GM23338 (cell line): ENCODE measurements around the gene ATG9A. TPM values are rescaled to one million over a fixed set of nuclear protein-coding genes. Genes with fewer than 3 reads are reported as not detected.

Experiments
- ATAC-seq: fragments of 200-7000 bp; cut with Tn5 transposase; 3 replicates; pipeline ENCODE4 v1.9.1; 2020
- DNase-seq: peaks from one replicate; pipeline ENCODE4 v3.0.0-alpha.2; 2015; ENCODE audit warnings: low spot score
- H2AFZ ChIP-seq: fragments of 200-600 bp; sonication (generic); 2 replicates; pipeline ENCODE4 v1.8.0; 2016; ENCODE audit warnings: antibody characterized with exemption, mild to moderate bottlenecking, moderate library complexity
- H3F3A ChIP-seq: fragments of 200-600 bp; sonication (generic); replicated peaks from 2 replicates; pipeline ENCODE4 v1.8.0; 2017; ENCODE audit warnings: antibody characterized with exemption, mixed run types, low read depth
- H3K27ac ChIP-seq: fragments of 200-600 bp; sonication (generic); 2 replicates; pipeline ENCODE4 v1.6.1; 2016; ENCODE audit warnings: low read depth
- H3K27me3 ChIP-seq: fragments of 200-600 bp; sonication (generic); 2 replicates; pipeline ENCODE4 v1.8.0; 2016; ENCODE audit warnings: mild to moderate bottlenecking, mixed run types, moderate library complexity; ENCODE audit not compliant: insufficient read depth
- H3K36me3 ChIP-seq: fragments of 200-600 bp; sonication (generic); 2 replicates; pipeline ENCODE4 v1.8.0; 2016; ENCODE audit warnings: mild to moderate bottlenecking; ENCODE audit not compliant: insufficient read depth
- H3K4me1 ChIP-seq: fragments of 200-600 bp; sonication (generic); 2 replicates; pipeline ENCODE4 v1.8.0; 2016; ENCODE audit warnings: mild to moderate bottlenecking, moderate library complexity; ENCODE audit not compliant: insufficient read depth
- H3K4me2 ChIP-seq: fragments of 200-600 bp; sonication (generic); 2 replicates; pipeline ENCODE4 v1.7.1; 2017; ENCODE audit warnings: mixed run types
- H3K4me3 ChIP-seq: fragments of 200-600 bp; sonication (generic); 2 replicates; pipeline ENCODE4 v1.6.1; 2016; ENCODE audit warnings: mixed run types
- H3K79me2 ChIP-seq: fragments of 200-600 bp; sonication (generic); replicated peaks from 2 replicates; pipeline ENCODE4 v1.8.0; 2017; ENCODE audit warnings: mild to moderate bottlenecking; ENCODE audit not compliant: insufficient read depth
- H3K9me2 ChIP-seq: fragments of 200-600 bp; sonication (generic); 2 replicates; pipeline ENCODE4 v1.8.0; 2017; ENCODE audit not compliant: insufficient read depth
- H4K20me1 ChIP-seq: fragments of 200-600 bp; sonication (generic); replicated peaks from 2 replicates; pipeline ENCODE4 v1.8.0; 2017; ENCODE audit warnings: mild to moderate bottlenecking; ENCODE audit not compliant: insufficient read depth
- H3K27ac Mint-ChIP-seq: 2 replicates; pipeline ENCODE4 v1.8.0; 2020; ENCODE audit warnings: inconsistent platforms, mild to moderate bottlenecking, moderate library complexity, mixed read lengths
- H3K27me3 Mint-ChIP-seq: 3 replicates; pipeline ENCODE4 v1.8.0; 2022; ENCODE audit warnings: low read depth, mild to moderate bottlenecking, moderate library complexity, mixed read lengths, inconsistent platforms; ENCODE audit not compliant: insufficient read depth, poor library complexity
- H3K36me3 Mint-ChIP-seq: 3 replicates; pipeline ENCODE4 v1.8.0; 2021; ENCODE audit warnings: low read depth, mild to moderate bottlenecking, inconsistent platforms, moderate library complexity, mixed read lengths
- H3K4me1 Mint-ChIP-seq: 3 replicates; pipeline ENCODE4 v1.8.0; 2020; ENCODE audit warnings: mild to moderate bottlenecking, inconsistent platforms, mixed read lengths
- H3K4me3 Mint-ChIP-seq: 3 replicates; pipeline ENCODE4 v1.8.0; 2021; ENCODE audit warnings: moderate library complexity, mild to moderate bottlenecking, inconsistent platforms, mixed read lengths
- H3K9me3 Mint-ChIP-seq: 3 replicates; pipeline ENCODE4 v1.8.0; 2020; ENCODE audit warnings: moderate library complexity, mild to moderate bottlenecking, inconsistent platforms, mixed read lengths
- CREB1 ChIP-seq: fragments of 250-450 bp; sonication (Bioruptor Pico); IDR thresholded peaks from 2 replicates; pipeline ENCODE4 v1.5.0; 2020; ENCODE audit warnings: low read depth, mild to moderate bottlenecking, moderate library complexity
- CTCF ChIP-seq, 2 experiments: fragments of 200-600 bp in 1 of 2; sonication (generic) in 1 of 2; conservative IDR thresholded peaks; 2 replicates each; pipeline versions ENCODE4 v1.5.1 to v1.6.1; 2016 to 2017; ENCODE audit warnings: antibody characterized with exemption in 2 of 2, low read depth in 2 of 2, mild to moderate bottlenecking in 2 of 2, moderate library complexity in 1 of 2
- ETS1 ChIP-seq: IDR thresholded peaks from 2 replicates; pipeline ENCODE4 v1.6.1; 2016; ENCODE audit warnings: antibody characterized with exemption
- EZH2 ChIP-seq: fragments of 200-600 bp; sonication (generic); IDR thresholded peaks from one replicate; pipeline ENCODE4 v1.8.0; 2017; ENCODE audit warnings: antibody characterized with exemption, mild to moderate bottlenecking, low read depth; ENCODE audit not compliant: unreplicated experiment
- EZH2phosphoT487 ChIP-seq: fragments of 200-600 bp; sonication (generic); IDR thresholded peaks from one replicate; pipeline ENCODE4 v1.8.1; 2018; ENCODE audit warnings: antibody characterized with exemption; ENCODE audit not compliant: unreplicated experiment
- JUNB ChIP-seq: IDR thresholded peaks from one replicate; pipeline ENCODE4 v1.6.1; 2016; ENCODE audit warnings: antibody characterized with exemption; ENCODE audit not compliant: unreplicated experiment
- NANOG ChIP-seq: IDR thresholded peaks from 2 replicates; pipeline ENCODE4 v1.6.1; 2016; ENCODE audit warnings: antibody characterized with exemption, borderline replicate concordance
- POLR2AphosphoS5 ChIP-seq: IDR thresholded peaks from 2 replicates; pipeline ENCODE4 v1.6.1; 2016; ENCODE audit warnings: antibody characterized with exemption, low read depth
- REST ChIP-seq: IDR thresholded peaks from one replicate; pipeline ENCODE4 v1.6.1; 2018; ENCODE audit warnings: antibody characterized with exemption; ENCODE audit not compliant: unreplicated experiment
- STAT1 ChIP-seq: IDR thresholded peaks from one replicate; pipeline ENCODE4 v1.6.1; 2016; ENCODE audit warnings: antibody characterized with exemption; ENCODE audit not compliant: unreplicated experiment
- ZNF114 ChIP-seq: fragments of 250-450 bp; sonication (Bioruptor Pico); IDR thresholded peaks from 2 replicates; pipeline ENCODE4 v1.5.0; 2020; ENCODE audit warnings: mild to moderate bottlenecking, moderate library complexity
- ZNF331 ChIP-seq: fragments of 250-450 bp; sonication (Bioruptor Pico); IDR thresholded peaks from 2 replicates; pipeline ENCODE4 v1.5.0; 2020; ENCODE audit warnings: low read depth, mild to moderate bottlenecking, moderate library complexity
- ZNF462 ChIP-seq: fragments of 250-450 bp; sonication (Bioruptor Pico); IDR thresholded peaks from 2 replicates; pipeline ENCODE4 v1.5.0; 2020; ENCODE audit warnings: mild to moderate bottlenecking, moderate library complexity
- polyA plus RNA-seq: library from polyadenylated mRNA; unstranded; fragments of >200 nt; fragmentation: Nextera tagmentation; extraction: Ambion mirVana; gene quantifications from 2 replicates; pipeline ENCODE4 v1.2.1, GENCODE V29; 2016
- total RNA-seq: library from RNA; depleted of rRNA; stranded (reverse); fragments of >200 nt; shearing (Covaris generic); gene quantifications from 2 replicates; pipeline ENCODE4 v1.2.3, GENCODE V29; 2014

The ATG9A gene
- total and polyA plus RNA-seq, 2 experiments from 2014 or later = 20.7 to 54.2 TPM

GRCh38 chr2:219206328-219207133 is 22.9 kb downstream of the ATG9A start, which contains the start of gene ZFAND2B:
ZFAND2B (plus strand) TSS chr2:219206782; CDS start chr2:219206988, 206 bp downstream.
- H3K4me3 Mint-ChIP-seq = peak within 1 kb of the TSS; percentile 88
- TF ChIP-seq JUNB (no peak), CTCF (conservative IDR thresholded peaks at IDR 0.05; ENCODE audit: low read depth in 2 of 2) (no peak), CREB1 (CRISPR knock-in tag) (peak; percentile 92), ZNF331 (no peak), ETS1 (peak; percentile 47; the same call in 1 of the 2 replicates), POLR2AphosphoS5 (peak; percentile 97), REST (no peak), ZNF114 (CRISPR knock-in tag) (no peak), NANOG (no peak), ZNF462 (no peak), EZH2phosphoT487 (no peak), EZH2 (no peak), STAT1 (no peak)
- Histone ChIP-seq H3K4me2 (peak within 1 kb of the TSS; percentile 96), H3K79me2 (no peaks in the 10 kb centered on the region), H3K36me3 (no peaks in the 10 kb centered on the region; the same call in 1 of the 2 replicates), H3K27me3 (no peaks in the 10 kb centered on the region), H3K4me3 (peak within 1 kb of the TSS; percentile 84), H3K27ac (0 out of 2 replicates have a peak within 1 kb of the TSS, but pooled peaks have one; percentile 74), H4K20me1 (no peaks in the 10 kb centered on the region; the same call in 1 of the 2 replicates), H3K9me2 (no peaks in the 10 kb centered on the region), H3K4me1 (peaks cover 15% of the 10 kb centered on the region), H2AFZ (peak within 1 kb of the TSS; percentile 98), H3F3A (peaks cover 15% of the 10 kb centered on the region; the same call in 1 of the 2 replicates)
- peaks cover 13% of the 10 kb centered on the region; the same call in 2 of the 3 replicates for H3K4me1 Mint-ChIP-seq
- DNase-seq = peak; percentile 97
- peak; percentile 98 for ATAC-seq
- H3K27me3 Mint-ChIP-seq = peaks cover 10% of the 10 kb centered on the region
- peaks cover 2% of the 10 kb centered on the region; the same call in 1 of the 3 replicates for H3K9me3 Mint-ChIP-seq
- H3K27ac Mint-ChIP-seq = peak within 1 kb of the TSS; percentile 87
- H3K36me3 Mint-ChIP-seq = peaks cover 27% of the 10 kb centered on the region
